Measurements from ENCODE around the gene CHD5. TPM values are rescaled to one million over a fixed set of nuclear protein-coding genes. Genes with fewer than 3 reads are reported as not detected.

Gene CHD5
- total and polyA plus RNA-seq, 2 of the 13 experiments (the other 11 are each of a cell fraction or from before 2014, with no cell fraction given) = 0.02 to 0.21 TPM

- no peak for TF ChIP-seq MYPOP (CRISPR knock-in tag; IDR thresholded peaks at IDR 0.05)
Measured at GRCh38 chr1:6116137-6116536, 64.0 kb downstream of the CHD5 start (continued).

GRCh38 chr1:6113745-6114144 lies 66.4 kb downstream of the CHD5 start:
- WGBS (ENCODE audit: low lambda C conversion rate) = 27% methylated on average over 14 of the region's 14 CpGs
- 0 out of 2 replicates have a peak, but pooled peaks cover 2% of the 10 kb centered on the region for H4K20me1 ChIP-seq (ENCODE audit: insufficient read depth, low read length)
- no peak overlapping the region for H2AFZ ChIP-seq (ENCODE audit: low read length)
- ChIA-PET POLR2A (no interaction called here), CTCF (ENCODE audit: low intra/inter-chr PET ratio, low total read pairs) (no interaction called here)
- no peak for FAIRE-seq
- H3K4me1 ChIP-seq (ENCODE audit: insufficient read depth, low read length) = no peaks in the 10 kb centered on the region
- ATAC-seq = no peak
- no peak overlapping the region for H3K9ac ChIP-seq (ENCODE audit: insufficient read depth, low read depth, low read length)
- H3K4me2 ChIP-seq (ENCODE audit: low read depth, low read length) = no peak overlapping the region
- H3K4me3 ChIP-seq (replicated peaks in 1 of 3; ENCODE audit: insufficient read depth in 1 of 3, low read depth in 2 of 3, low read length in 3 of 3) = no peak overlapping the region
- DNase-seq (ENCODE audit: low spot score) = no peak
- intact Hi-C loops (cut with micrococcal nuclease; ENCODE audit: unreplicated experiment) = no loop called here
- no TSS peak for BruUV-seq (replicated peaks)
- H3K9me3 ChIP-seq (ENCODE audit: low read length) = no peaks in the 10 kb centered on the region
- peaks cover 6 to 49% of the 10 kb centered on the region in 2 experiments for H3K27me3 ChIP-seq (ENCODE audit: control insufficient read depth in 1 of 2, insufficient read depth in 2 of 2, low read length in 2 of 2)
- TF ChIP-seq TFDP1 (CRISPR knock-in tag; IDR thresholded peaks at IDR 0.05; ENCODE audit: borderline replicate concordance) (no peak), ZZZ3 (CRISPR knock-in tag; IDR thresholded peaks at IDR 0.05; ENCODE audit: borderline replicate concordance) (no peak), CCDC6 (CRISPR knock-in tag; IDR thresholded peaks at IDR 0.05) (no peak)
- no peaks in the 10 kb centered on the region for H3K36me3 ChIP-seq (replicated peaks in 1 of 2; ENCODE audit: control insufficient read depth in 1 of 2, insufficient read depth in 2 of 2, low read length in 2 of 2)
- in situ Hi-C loops (cut with HindIII; ENCODE audit: extremely low pct_ligation_motif_present, low pct_unique_long_range_greater_than_20kb) = loop anchor here (5.0 kb wide), 1 partner anchor 59 kb away; no protein-coding TSS in a partner anchor
- no peaks in the 10 kb centered on the region for H3K79me2 ChIP-seq (ENCODE audit: insufficient read depth, low read length)
- H3K27ac ChIP-seq (ENCODE audit: extremely low read length, insufficient read depth, low read length) = no peak overlapping the region

All from HepG2 (cell line).